Measurements from ENCODE around the gene PPY.
A peak's percentile ranks its signal among the peaks of the same experiment; 100 is the strongest.
"Not testable (repeated sequence)": the region's sequence is repeated elsewhere in the genome, so short reads cannot be mapped to it uniquely, and the experiment has no call there.

Gene PPY

DNA sequence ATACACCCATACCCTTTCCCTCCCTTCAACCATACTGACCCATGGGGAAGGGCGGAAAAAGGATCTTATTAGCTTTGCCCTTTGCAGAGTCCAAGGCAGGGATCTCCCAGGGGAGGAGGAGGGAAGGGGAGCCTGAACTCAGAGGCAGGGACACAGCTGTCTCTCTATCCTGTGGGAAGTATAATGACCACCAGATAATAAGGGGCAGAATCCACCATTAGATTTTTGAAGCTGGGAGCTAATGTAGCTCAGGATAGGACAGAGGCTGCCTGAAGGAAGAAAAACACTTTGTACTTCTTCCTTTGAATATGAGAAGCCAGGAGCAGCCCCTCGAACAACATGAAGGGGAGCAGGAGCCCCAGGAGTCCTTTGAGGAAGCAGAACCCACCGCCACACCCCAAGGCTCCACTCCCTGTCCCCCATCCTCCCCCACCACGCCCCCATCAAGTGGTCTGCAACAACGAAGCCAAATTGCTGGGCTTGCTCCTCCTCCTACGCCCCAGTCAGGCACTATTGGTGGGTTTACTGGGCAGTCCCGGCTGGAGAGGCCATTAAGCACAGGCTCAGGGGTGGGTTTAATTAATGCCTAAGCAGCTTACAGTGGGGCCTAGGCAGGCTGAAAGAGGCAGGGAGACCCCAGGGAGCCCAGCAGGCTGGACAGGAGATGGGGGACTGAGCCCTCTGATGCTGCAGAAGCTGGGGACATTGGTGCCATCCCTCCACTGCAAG lies 40.3 kb downstream of the PPY start:
- no peak for DNase-seq

DNA sequence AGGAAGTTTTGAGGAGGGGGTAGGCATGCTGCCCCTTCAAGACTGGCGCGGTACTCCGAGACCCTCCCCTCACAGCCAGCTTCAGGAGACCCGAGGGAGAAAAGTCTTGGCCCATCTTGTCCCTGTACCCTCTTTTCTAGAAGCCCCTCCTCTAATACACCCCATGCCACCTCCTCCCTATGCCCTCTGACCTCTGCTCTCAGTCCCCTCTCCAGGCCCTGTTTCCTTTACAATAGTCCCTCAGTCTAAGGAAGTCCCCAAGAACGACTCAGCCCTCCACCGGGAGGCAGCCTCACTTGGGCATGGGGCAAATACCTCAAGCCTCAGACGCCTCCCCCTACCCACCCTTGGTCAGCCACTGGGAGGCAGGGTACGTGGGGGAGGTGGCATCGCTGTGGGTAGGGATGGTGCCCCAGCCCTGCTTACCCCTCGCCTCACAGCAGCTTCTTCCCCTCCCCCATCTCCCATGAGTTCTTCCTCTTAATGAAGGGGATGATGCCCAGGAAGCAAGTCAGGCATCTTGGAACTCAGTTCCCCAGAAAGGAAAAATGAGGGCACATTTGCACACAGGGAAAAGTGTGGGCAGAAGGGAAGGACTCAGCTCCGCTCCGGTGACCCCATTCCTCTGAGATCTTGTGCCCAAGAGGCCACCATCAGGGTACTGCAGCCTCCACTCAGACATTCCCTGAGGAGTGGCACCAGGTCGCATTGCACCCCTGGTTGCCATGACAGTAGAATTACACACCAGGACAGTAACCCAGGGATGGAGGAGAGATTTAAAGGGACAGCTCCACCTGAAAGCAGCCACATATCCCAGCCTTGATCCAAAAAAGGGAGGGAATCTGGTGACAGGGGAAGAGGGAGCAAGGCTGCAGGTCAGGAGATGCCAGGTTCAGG lies 41.2 kb downstream of the PPY start:
- DNase-seq = no peak

DNA sequence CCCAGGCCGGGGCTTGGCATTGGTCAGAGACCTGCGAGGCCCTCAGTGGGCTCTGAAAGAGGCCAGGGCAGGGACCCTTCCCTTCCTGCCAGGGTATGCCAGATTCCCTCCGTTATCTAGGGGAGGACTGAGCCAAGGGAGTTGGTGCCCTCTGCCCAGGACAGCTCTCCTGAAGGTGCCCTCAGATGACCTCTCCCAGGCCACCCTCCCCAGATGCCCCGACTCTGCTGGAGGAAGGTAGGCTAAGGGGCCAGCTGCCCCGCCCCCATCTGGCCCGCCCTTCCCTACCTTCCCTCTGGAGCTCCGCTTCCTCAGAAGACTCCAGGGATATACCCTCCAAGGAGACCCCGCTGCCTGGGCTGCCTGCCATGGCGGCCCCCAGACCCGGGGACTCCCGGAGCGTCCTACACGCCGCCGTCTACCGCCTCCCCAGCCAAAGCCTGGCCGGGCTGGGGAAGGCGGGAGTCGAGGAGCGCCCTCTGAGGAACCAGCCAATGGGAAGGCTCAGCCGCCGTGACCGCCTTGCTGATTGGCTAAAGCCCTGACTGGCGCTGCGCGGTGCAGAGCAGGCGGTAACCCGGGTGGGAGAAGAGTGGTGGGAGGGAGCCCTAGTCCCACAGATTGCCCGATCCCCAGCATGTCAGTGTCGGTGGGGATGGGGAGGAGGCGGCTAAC lies 42.0 kb downstream of the PPY start:
- DNase-seq = peak; percentile 87

DNA sequence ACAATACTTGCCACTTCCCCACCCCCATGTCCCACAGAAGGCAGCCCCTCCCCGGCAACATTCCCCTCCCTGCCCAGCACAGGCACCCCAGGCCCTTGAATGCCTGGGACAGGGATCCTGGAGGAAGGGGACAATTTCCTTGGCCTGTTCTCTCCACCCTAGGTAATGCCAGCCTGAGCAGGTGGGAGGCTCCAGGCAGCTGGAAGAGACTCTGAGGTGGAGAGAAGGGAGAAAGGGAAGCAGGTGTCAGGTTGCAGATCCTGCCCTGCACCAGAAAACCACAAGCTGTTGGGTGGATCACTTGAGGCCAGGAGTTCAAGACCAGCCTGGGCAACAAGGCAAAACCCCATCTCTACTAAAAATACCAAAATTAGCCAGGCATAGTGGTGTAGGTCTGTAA lies 43.8 kb downstream of the PPY start:
- no peak for DNase-seq

DNA sequence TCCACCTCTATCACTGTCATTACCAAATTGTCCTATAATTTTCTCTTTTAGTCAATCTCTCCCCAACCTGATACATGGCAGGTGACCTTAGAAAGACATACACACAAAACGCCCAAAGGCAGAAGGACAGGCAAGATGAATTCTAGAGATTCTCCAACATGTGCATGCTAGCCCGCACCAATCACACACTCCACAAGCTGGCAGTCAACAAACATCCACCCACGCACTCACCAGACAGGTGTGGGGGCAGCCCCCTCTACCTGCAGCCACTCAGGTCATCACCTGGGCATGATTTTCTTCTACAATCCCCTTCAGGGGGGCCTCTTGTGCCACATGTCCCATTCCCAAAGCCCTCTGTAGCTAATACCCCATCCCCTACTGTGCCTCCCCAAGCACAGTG lies 44.4 kb downstream of the PPY start:
- no peak for DNase-seq

DNA sequence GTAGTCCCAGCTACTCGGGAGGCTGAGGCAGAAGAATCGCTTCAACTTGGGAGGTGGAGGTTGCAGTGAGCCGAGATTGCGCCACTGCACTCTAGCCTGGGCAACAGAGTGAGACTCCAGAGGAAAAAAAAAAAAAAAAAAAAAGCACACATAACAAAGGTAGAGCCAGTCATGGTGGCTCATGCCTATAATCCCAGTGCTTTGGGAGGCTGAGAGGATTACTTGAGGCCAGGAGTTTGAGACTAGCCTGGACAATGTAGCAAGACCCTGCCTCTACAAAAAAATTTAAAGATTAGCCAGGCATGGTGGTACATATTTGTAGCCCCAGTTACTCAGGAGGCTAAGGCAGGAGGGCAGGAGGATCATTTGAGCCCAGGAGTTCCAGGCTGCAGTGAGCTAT lies 47.8 kb downstream of the PPY start:
- not testable (repeated sequence) for DNase-seq

DNA sequence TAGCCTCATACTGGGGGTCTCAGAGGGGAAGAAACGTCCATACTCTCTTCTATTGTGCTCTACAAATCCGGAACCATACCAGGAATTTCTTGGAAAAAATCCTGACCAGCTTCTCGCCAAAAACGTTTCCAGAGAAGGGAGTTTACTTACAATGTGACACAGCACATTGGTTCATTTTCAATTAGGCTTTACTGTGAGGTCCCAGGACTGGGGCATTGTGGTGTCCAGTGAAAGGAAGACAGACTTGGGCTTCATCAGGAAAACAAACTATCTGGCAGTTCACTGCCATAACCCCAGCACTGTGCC lies 49.7 kb downstream of the PPY start:
- DNase-seq = no peak

DNA sequence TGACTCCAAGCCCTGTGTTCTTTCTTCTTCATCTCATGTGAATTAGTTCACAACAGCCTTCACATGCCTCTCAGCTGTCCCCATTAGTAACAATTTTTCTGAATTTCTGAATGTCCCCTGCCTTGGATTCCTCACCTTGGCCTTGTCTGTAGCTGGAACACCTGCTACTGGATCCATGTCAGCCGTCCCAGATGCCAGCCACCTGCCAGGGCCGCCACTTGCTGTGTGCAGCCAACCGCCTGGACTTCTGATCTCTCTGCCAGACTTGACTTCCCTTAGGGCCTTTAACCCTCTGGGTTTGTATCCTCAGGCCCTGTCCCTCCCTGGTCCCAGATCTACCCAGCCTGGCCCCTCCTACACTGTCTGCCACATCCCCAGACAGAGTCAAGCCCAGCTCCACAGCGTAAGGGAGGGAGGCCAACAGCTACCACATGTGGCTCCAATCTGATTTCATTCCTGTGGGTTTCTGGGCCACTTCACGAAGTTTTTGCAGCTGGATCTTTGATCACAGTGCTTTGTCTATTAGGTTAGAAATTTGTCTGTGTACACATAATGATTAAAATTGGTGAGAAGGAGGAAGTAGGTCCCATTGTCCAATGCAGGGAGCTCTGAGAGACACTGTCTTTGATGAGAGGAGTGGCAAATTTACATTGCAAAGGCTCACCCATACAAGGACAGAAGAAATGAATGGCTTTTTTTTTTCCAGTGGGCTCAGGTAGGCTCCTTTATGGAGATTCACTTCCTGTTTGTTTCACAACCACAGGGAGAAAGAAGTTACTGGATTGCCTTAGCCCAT lies 50.2 kb downstream of the PPY start:
- no peak for DNase-seq
